ENCODE data around the gene SYCE3.

Gene SYCE3

DNA sequence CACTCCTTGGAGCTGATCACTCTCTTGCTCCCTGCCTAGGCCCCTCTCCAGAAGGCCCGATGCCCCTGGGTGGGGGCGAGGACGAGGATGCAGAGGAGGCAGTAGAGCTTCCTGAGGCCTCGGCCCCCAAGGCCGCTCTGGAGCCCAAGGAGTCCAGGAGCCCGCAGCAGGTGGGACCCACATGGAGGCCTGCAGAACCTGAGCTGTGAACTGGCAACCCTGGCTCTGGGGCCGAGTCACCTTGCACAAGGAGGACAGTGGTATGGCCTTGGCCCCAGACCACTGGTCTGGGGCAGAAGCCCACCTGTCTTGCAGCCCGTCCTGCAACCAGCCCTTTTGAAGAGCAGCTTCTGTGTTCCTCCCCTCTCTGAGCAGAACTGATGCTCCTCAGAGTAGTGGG is 43.6 kb downstream of the SYCE3 start:
- WGBS, 2 experiments: 97% methylated on average over 8 of the region's 8 CpGs
- Histone ChIP-seq H3K4me3 (ENCODE audit: insufficient read depth, low read depth, low read length) (no peak overlapping the region), H3K27me3 (ENCODE audit: control insufficient read depth, insufficient read depth, low read length, poor library complexity, severe bottlenecking) (no peaks in the 10 kb centered on the region), H3K4me1 (ENCODE audit: control insufficient read depth, insufficient read depth, low read length) (peaks cover under 1% of the 10 kb centered on the region), H3K36me3 (ENCODE audit: control insufficient read depth, insufficient read depth, low read length) (peaks cover 42% of the 10 kb centered on the region), H3K9me3 (ENCODE audit: control insufficient read depth, low read length) (no peaks in the 10 kb centered on the region), H3K27ac (ENCODE audit: insufficient read depth, low read depth, low read length, poor library complexity, severe bottlenecking) (no peak overlapping the region)

DNA sequence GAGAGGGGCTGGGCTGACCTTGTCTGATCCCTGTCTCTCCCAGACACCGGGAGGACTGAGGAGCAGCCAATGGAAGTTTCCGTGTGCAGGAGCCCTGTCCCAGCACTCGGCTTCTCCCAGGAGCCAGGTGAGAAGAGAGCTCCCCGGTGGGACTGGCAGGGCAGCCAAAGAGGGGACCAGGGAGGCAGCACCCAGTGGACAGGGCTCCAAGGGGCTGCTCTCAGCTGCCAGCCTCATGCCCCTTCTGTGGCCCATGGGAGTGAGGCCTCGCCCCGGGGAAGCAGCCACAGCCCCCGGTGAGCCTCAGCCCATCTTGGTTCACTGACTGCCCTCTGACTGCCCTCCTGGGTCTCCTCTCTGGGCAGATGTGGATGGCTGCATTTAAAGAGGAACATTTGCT is 44.1 kb downstream of the SYCE3 start:
- H3K36me3 ChIP-seq (ENCODE audit: control insufficient read depth, insufficient read depth, low read length): peaks cover 41% of the 10 kb centered on the region
- H3K9me3 ChIP-seq (ENCODE audit: control insufficient read depth, low read length): no peaks in the 10 kb centered on the region
- no peaks in the 10 kb centered on the region for H3K4me1 ChIP-seq (ENCODE audit: control insufficient read depth, insufficient read depth, low read length)
- H3K27me3 ChIP-seq (ENCODE audit: control insufficient read depth, insufficient read depth, low read length, poor library complexity, severe bottlenecking): no peaks in the 10 kb centered on the region
- no peak overlapping the region for H3K27ac ChIP-seq (ENCODE audit: insufficient read depth, low read depth, low read length, poor library complexity, severe bottlenecking)
- WGBS, 2 experiments: 93 to 97% methylated on average over 7 of the region's 7 CpGs
- no peak overlapping the region for H3K4me3 ChIP-seq (ENCODE audit: insufficient read depth, low read depth, low read length)

DNA sequence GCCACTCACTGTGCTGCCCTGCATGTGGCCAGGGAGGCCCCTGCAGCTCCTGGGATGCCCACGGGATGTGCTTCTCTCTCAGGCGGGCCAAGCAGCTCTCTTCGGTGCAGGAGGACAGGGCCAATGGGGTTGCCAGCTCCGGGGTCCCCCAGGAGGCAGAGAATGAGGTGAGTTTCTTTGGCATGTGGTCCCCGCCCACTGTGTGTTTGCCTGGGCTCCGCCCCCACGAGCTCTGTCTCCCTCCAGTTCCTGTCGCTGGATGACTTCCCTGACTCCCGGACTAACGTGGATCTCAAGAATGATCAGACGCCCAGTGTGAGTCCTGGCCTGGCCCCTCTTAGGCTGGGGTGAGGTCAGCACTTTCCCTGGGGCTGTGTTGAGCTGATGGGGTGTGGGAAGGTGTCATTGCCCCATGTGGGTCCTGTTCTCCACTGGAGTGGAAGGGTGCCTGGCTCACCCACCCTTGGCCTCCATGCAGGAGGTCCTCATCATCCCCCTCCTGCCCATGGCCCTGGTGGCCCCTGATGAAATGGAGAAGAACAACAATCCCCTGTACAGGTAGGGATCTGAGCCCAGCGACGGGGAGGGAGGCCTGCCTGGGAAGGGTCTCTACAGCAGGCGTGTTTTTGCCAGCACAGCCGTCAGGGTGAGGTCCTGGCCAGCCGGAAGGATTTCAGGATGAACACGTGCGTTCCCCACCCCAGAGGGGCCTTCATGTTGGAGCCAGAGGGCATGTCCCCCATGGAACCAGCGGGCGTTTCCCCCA is 45.0 kb downstream of the SYCE3 start:
- Histone ChIP-seq H3K4me1 (ENCODE audit: control insufficient read depth, insufficient read depth, low read length) (no peaks in the 10 kb centered on the region), H3K36me3 (ENCODE audit: control insufficient read depth, insufficient read depth, low read length) (peaks cover 33% of the 10 kb centered on the region), H3K27ac (ENCODE audit: insufficient read depth, low read depth, low read length, poor library complexity, severe bottlenecking) (no peak overlapping the region), H3K27me3 (ENCODE audit: control insufficient read depth, insufficient read depth, low read length, poor library complexity, severe bottlenecking) (no peaks in the 10 kb centered on the region), H3K4me3 (ENCODE audit: insufficient read depth, low read depth, low read length) (no peak overlapping the region), H3K9me3 (ENCODE audit: control insufficient read depth, low read length) (no peaks in the 10 kb centered on the region)
- 93 to 96% methylated on average over 20 of the region's 20 CpGs for WGBS, 2 experiments

DNA sequence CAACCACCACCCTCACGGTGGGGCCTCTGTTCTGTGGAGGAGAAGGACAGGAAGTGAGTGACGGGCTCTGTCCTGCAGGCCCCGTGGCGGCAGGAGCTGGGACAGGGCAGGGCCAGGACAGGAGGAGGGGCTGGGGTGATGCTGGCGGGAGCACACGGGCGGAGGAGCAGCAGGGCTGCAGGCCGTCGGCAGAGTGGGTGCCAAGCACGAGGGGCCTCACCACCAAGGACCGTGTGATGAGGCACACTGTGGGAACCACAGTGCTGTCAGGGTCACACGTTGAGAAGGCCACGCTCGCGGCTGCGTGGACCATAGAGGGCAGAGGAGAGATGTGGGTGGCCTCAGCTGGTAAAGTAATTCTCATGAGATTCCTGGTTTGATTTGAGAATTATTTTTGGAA is 45.8 kb downstream of the SYCE3 start:
- Histone ChIP-seq H3K4me3 (ENCODE audit: insufficient read depth, low read depth, low read length) (no peak overlapping the region), H3K4me1 (ENCODE audit: control insufficient read depth, insufficient read depth, low read length) (no peaks in the 10 kb centered on the region), H3K27ac (ENCODE audit: insufficient read depth, low read depth, low read length, poor library complexity, severe bottlenecking) (no peak overlapping the region), H3K9me3 (ENCODE audit: control insufficient read depth, low read length) (no peaks in the 10 kb centered on the region), H3K27me3 (ENCODE audit: control insufficient read depth, insufficient read depth, low read length, poor library complexity, severe bottlenecking) (no peaks in the 10 kb centered on the region), H3K36me3 (ENCODE audit: control insufficient read depth, insufficient read depth, low read length) (peaks cover 26% of the 10 kb centered on the region)
- 92 to 94% methylated on average over 16 of the region's 16 CpGs for WGBS, 2 experiments

- H3K4me1 ChIP-seq (ENCODE audit: control insufficient read depth, insufficient read depth, low read length): no peaks in the 10 kb centered on the region
- H3K36me3 ChIP-seq (ENCODE audit: control insufficient read depth, insufficient read depth, low read length): peaks cover 24% of the 10 kb centered on the region
- no peak overlapping the region for H3K4me3 ChIP-seq (ENCODE audit: insufficient read depth, low read depth, low read length)
- H3K27ac ChIP-seq (ENCODE audit: insufficient read depth, low read depth, low read length, poor library complexity, severe bottlenecking): no peak overlapping the region
- no peaks in the 10 kb centered on the region for H3K9me3 ChIP-seq (ENCODE audit: control insufficient read depth, low read length)
- H3K27me3 ChIP-seq (ENCODE audit: control insufficient read depth, insufficient read depth, low read length, poor library complexity, severe bottlenecking): no peaks in the 10 kb centered on the region
- 94 to 96% methylated on average over 8 of the region's 8 CpGs for WGBS, 2 experiments
These were observed 46.7 kb downstream of the SYCE3 start for GRCh38 chr22:50516068-50516467.

DNA sequence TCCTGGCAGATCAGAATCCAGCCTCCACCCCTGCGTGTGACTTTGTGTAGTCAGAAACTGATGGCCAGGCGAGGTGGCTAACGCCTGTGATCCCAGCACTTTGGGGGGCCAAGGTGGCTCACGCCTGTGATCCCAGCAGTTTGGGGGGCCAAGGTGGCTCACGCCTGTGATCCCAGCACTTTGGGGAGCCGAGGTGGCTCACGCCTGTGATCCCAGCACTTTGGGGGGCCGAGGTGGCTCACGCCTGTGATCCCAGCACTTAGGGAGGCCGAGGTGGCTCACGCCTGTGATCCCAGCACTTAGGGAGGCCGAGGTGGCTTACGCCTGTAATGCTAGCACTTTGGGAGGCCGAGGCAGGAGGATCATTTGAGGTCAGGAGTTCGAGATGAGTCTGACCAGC is 49.5 kb downstream of the SYCE3 start:
- Histone ChIP-seq H3K27me3 (ENCODE audit: control insufficient read depth, insufficient read depth, low read length, poor library complexity, severe bottlenecking) (no peaks in the 10 kb centered on the region), H3K4me1 (ENCODE audit: control insufficient read depth, insufficient read depth, low read length) (peaks cover 9% of the 10 kb centered on the region), H3K36me3 (ENCODE audit: control insufficient read depth, insufficient read depth, low read length) (peaks cover 10% of the 10 kb centered on the region), H3K27ac (ENCODE audit: insufficient read depth, low read depth, low read length, poor library complexity, severe bottlenecking) (no peak overlapping the region), H3K4me3 (ENCODE audit: insufficient read depth, low read depth, low read length) (no peak overlapping the region), H3K9me3 (ENCODE audit: control insufficient read depth, low read length) (no peaks in the 10 kb centered on the region)
- WGBS, 2 experiments: 95% methylated on average over 15 of the region's 15 CpGs

DNA sequence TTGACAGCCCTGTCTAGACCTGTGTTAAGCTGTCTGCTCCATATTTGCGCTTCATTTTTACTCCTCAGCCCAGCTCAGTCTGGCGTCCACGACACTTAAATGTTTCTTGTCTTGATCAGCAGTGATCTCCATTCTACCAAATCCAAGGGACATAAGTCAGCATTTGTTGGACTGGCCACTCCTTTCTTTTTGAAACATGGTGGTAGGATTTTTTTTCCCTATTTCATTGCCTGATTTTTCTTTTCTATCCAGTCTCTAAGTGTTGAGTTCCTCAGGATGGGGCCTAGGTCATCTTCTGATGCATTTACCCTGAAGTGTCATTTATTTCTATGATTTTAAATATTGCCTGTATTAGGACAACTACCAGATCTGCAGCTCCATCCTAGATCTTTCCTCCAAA is 53.8 kb downstream of the SYCE3 start:
- peaks cover 9% of the 10 kb centered on the region for H3K4me1 ChIP-seq (ENCODE audit: control insufficient read depth, insufficient read depth, low read length)
- H3K36me3 ChIP-seq (ENCODE audit: control insufficient read depth, insufficient read depth, low read length): peaks cover 4% of the 10 kb centered on the region
- H3K4me3 ChIP-seq (ENCODE audit: insufficient read depth, low read depth, low read length): peak overlapping the region; percentile 83
- no peaks in the 10 kb centered on the region for H3K9me3 ChIP-seq (ENCODE audit: control insufficient read depth, low read length)
- no peak overlapping the region for H3K27ac ChIP-seq (ENCODE audit: insufficient read depth, low read depth, low read length, poor library complexity, severe bottlenecking)
- H3K27me3 ChIP-seq (ENCODE audit: control insufficient read depth, insufficient read depth, low read length, poor library complexity, severe bottlenecking): no peaks in the 10 kb centered on the region
- 50 to 65% methylated on average over 3 of the region's 3 CpGs for WGBS, 2 experiments

- H3K27ac ChIP-seq (ENCODE audit: insufficient read depth, low read depth, low read length, poor library complexity, severe bottlenecking): peak within 1 kb of the TSS; percentile 93
- peaks cover 4% of the 10 kb centered on the region for H3K36me3 ChIP-seq (ENCODE audit: control insufficient read depth, insufficient read depth, low read length)
- peaks cover 9% of the 10 kb centered on the region for H3K4me1 ChIP-seq (ENCODE audit: control insufficient read depth, insufficient read depth, low read length)
- peak within 1 kb of the TSS; percentile 95 for H3K4me3 ChIP-seq (ENCODE audit: insufficient read depth, low read depth, low read length)
- 1% methylated on average over 70 to 76 of the region's 76 CpGs for WGBS, 2 experiments
- no peaks in the 10 kb centered on the region for H3K9me3 ChIP-seq (ENCODE audit: control insufficient read depth, low read length)
- no peaks in the 10 kb centered on the region for H3K27me3 ChIP-seq (ENCODE audit: control insufficient read depth, insufficient read depth, low read length, poor library complexity, severe bottlenecking)
These were observed 54.5 kb downstream of the SYCE3 start, which contains the start of gene NCAPH2 for GRCh38 chr22:50507991-50508884. TSS of gene NCAPH2 (plus strand) at chr22:50508224. CDS start at chr22:50508338, 114 bp downstream.

- H3K4me3 ChIP-seq (ENCODE audit: insufficient read depth, low read depth, low read length): peak within 1 kb of the TSS; percentile 95
These were observed 55.2 kb downstream of the SYCE3 start, which contains the start of gene LMF2 for GRCh38 chr22:50507421-50507990. TSS of gene LMF2 (minus strand) at chr22:50507702. CDS start at chr22:50507675, 27 bp downstream.

More at GRCh38 chr22:50507421-50507990, 55.2 kb downstream of the SYCE3 start, which contains the start of gene LMF2:
- H3K36me3 ChIP-seq (ENCODE audit: control insufficient read depth, insufficient read depth, low read length): peaks cover 4% of the 10 kb centered on the region
- no peaks in the 10 kb centered on the region for H3K27me3 ChIP-seq (ENCODE audit: control insufficient read depth, insufficient read depth, low read length, poor library complexity, severe bottlenecking)
- no peaks in the 10 kb centered on the region for H3K9me3 ChIP-seq (ENCODE audit: control insufficient read depth, low read length)
- WGBS, 2 experiments: 0% methylated on average over 46 to 62 of the region's 62 CpGs
- peaks cover 9% of the 10 kb centered on the region for H3K4me1 ChIP-seq (ENCODE audit: control insufficient read depth, insufficient read depth, low read length)
- H3K27ac ChIP-seq (ENCODE audit: insufficient read depth, low read depth, low read length, poor library complexity, severe bottlenecking): peak within 1 kb of the TSS; percentile 93
